DND-41 (cell line): ENCODE measurements around the gene SLC2A1.

Experiments
- EZH2 ChIP-seq: IDR thresholded peaks from 3 replicates; pipeline ENCODE4 v1.6.1; 2012; ENCODE audit warnings: borderline replicate concordance, low read depth, mild to moderate bottlenecking, moderate library complexity, low read length, inconsistent platforms; ENCODE audit not compliant: severe bottlenecking
- TF ChIP-seq, protein P1 (sequence below): IDR thresholded peaks from 2 replicates; pipeline ENCODE4 v1.5.1; 2012; ENCODE audit warnings: borderline replicate concordance, low read length, moderate library complexity, mild to moderate bottlenecking; ENCODE audit not compliant: poor library complexity, severe bottlenecking; ENCODE audit errors: extremely low read depth

DNA sequence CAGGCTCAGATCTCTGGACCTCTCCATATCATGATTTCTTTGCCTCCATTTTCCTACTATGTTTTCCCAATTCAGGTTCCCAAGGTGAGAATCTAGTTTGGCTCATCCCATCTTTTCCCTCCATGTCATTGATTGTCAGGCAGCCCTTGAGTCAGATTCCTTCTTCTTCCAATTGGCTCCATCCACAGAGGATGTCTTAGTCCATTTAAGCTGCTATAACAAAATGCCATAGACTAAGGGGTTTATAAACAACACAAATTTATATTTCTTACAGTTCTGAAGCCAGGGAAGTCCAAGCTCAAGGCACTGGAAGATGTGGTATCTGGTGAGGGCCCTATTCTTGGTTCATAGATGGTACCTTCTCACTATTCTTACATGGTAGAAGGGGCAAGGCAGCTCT is 42.8 kb upstream of the SLC2A1 start:
- TF ChIP-seq, protein P1, sequence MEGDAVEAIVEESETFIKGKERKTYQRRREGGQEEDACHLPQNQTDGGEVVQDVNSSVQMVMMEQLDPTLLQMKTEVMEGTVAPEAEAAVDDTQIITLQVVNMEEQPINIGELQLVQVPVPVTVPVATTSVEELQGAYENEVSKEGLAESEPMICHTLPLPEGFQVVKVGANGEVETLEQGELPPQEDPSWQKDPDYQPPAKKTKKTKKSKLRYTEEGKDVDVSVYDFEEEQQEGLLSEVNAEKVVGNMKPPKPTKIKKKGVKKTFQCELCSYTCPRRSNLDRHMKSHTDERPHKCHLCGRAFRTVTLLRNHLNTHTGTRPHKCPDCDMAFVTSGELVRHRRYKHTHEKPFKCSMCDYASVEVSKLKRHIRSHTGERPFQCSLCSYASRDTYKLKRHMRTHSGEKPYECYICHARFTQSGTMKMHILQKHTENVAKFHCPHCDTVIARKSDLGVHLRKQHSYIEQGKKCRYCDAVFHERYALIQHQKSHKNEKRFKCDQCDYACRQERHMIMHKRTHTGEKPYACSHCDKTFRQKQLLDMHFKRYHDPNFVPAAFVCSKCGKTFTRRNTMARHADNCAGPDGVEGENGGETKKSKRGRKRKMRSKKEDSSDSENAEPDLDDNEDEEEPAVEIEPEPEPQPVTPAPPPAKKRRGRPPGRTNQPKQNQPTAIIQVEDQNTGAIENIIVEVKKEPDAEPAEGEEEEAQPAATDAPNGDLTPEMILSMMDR, result no peak
- no peak for TF ChIP-seq EZH2
